GM12878 (cell line): ENCODE results near the gene AGFG1.

Experiments
- CEBPZ ChIP-seq: fragments of 150-350 bp; IDR thresholded peaks from 2 replicates; pipeline ENCODE4 v1.6.1; 2016; ENCODE audit warnings: low read depth, low read length
- CTCF ChIP-seq, 3 experiments: IDR thresholded peaks in 2 of 3; conservative IDR thresholded peaks in 1 of 3; 2 replicates each; pipeline ENCODE4 v1.5.1; 2011; ENCODE audit warnings: low read depth in 3 of 3, low read length in 3 of 3, mild to moderate bottlenecking in 3 of 3, control low read depth in 2 of 3, moderate library complexity in 2 of 3, inconsistent platforms in 1 of 3, mixed read lengths in 1 of 3; ENCODE audit not compliant: control insufficient read depth in 2 of 3, insufficient read depth in 1 of 3; ENCODE audit errors: extremely low read depth in 1 of 3
- POLR2A ChIP-seq: IDR thresholded peaks from 2 replicates; pipeline ENCODE4 v1.6.1; 2011; ENCODE audit warnings: low read depth, mild to moderate bottlenecking, low read length
- POU2F2 ChIP-seq: IDR thresholded peaks from 3 replicates; pipeline ENCODE4 v1.6.1; 2011; ENCODE audit warnings: low read depth, mild to moderate bottlenecking, low read length, borderline replicate concordance

GRCh38 chr2:227473122-227473461, 1.1 kb downstream of the AGFG1 start:
- TF ChIP-seq CEBPZ (no peak), POU2F2 (no peak), POLR2A (no peak), CTCF (IDR thresholded peaks at IDR 0.05 in 2 of 3, conservative IDR thresholded peaks at IDR 0.05 in 1 of 3; ENCODE audit: control insufficient read depth in 2 of 3, extremely low read depth in 1 of 3, insufficient read depth in 1 of 3, low read depth in 3 of 3, low read length in 3 of 3) (no peak)
